GM10847 (cell line): ENCODE measurements around the gene DMTF1.

Source experiments
- POLR2A ChIP-seq: IDR thresholded peaks from 2 replicates; pipeline ENCODE4 v1.6.1; 2011; ENCODE audit not compliant: insufficient read length; ENCODE audit errors: extremely low read depth

Gene DMTF1

GRCh38 chr7:87170828-87171227 lies 18.6 kb downstream of the DMTF1 start:
- no peak for TF ChIP-seq POLR2A

DNA sequence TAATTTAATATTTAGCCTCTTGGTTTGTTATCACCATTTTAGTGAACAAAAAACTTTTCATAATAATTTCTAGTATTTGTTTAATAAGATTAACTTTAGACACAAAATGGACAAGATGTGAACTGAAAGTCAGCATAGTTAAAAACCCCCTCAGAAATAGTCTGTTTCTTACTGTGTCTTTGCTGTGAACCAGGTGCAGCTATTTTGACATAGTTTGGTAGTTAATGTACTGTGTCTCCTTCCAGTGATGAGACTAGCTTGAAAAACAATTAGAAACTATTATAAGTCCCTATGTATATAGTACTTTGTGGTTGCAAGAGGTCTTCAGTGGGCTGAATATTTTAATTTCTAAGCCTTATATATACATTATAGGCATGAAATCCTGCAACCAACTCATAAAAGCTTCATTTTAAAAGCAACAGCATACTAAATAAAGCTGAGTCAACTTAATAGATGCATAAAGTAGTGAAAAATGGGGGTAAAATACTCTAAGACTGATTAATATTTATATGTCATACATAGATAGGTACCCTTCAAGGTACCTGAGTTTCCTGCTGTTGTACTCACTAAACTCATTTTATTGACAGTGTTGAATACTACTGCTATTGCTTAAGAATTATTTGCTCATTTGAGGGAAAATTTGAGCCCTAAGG lies 19.2 kb downstream of the DMTF1 start:
- no peak for TF ChIP-seq POLR2A

DNA sequence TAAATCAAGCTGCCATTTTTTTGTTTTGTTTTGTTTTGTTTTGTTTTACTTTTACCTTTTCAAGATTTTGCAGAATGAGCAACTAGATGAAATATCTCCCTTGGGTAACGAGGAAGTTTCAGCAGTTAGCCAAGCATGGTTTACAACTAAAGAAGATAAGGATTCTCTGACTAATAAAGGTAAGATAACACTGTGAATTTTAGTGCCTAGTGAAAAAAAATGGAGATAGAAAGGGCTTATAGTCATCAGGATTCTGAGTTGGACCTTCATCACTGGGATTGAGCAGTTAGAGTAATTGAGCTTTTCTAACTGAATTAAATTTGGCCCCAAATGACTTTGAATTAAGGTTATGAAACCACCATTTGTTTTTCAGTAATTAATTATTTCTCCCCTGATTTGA lies 21.2 kb downstream of the DMTF1 start:
- no peak for TF ChIP-seq POLR2A

DNA sequence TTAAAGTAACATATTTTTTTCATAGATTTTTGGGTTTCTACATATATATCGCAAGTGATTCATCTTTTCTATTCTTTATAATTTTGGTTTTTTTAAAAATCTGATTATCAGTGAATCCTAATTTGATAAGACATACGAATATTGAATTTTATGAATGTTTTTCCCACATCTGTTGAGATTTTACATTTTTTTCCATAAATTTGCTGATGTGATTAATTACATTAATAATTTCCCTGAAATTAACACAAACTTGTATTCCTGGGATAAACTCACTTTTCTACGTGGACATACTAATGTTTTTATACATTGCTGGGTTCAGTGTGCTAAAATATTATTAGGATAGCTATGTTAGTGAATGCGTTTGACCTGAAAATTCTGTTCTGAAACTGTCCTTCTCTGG lies 26.1 kb downstream of the DMTF1 start:
- no peak for TF ChIP-seq POLR2A

- no peak for TF ChIP-seq POLR2A
These were observed 26.9 kb downstream of the DMTF1 start for GRCh38 chr7:87179180-87179579.

DNA sequence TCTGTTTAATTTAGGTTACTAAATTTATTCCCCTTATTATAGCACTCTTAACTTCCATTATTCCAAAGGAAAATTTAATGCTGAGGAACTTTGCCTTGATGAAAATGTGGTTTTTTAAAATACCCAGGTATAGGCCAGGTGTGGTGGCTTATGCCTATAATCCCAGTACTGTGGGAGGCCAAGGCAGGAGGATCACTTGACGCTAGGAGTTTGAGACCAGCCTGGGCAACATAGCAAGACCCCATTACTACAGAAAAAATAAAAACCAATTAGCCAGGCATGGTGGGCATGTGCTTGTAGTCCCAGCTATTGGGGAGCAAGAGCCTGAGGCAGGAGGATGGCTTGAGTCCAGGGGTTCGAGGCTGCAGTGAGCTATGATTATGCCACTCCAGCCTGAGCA lies 34.9 kb downstream of the DMTF1 start:
- TF ChIP-seq POLR2A: no peak

- no peak for TF ChIP-seq POLR2A
These were observed 36.7 kb downstream of the DMTF1 start for GRCh38 chr7:87188930-87189329.

- no peak for TF ChIP-seq POLR2A
These were observed 38.5 kb downstream of the DMTF1 start for GRCh38 chr7:87190783-87191182.

DNA sequence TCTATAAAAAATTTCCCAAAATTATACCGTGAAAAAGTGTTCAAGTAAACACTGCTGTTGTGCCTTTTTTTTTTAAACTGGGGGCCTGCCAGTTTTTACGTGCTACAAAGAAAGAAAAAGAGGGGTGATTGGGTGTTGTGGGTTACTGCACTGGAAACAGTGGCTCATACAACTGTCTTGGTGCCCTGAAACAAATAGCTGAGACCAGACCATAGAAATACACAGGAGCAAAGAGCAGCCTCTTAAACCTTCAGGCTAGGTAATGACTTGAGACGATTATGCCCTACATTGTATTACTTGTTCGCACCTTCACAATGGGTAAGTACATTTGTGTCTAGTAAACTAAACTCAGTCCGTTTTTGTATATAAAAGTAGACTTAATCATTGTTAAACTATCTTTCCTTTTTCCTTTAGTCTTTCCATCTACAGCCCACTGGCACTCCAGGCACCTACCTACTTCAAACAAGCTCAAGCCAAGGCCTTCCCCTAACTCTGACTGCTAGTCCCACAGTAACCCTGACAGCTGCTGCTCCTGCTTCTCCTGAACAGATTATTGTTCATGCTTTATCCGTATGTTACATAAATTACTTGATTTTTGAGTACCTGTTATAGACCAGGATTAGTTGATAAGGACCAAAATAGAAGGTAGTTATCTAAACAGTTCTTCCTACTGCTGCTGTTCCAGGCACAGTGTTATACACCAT lies 40.7 kb downstream of the DMTF1 start:
- TF ChIP-seq POLR2A: no peak

DNA sequence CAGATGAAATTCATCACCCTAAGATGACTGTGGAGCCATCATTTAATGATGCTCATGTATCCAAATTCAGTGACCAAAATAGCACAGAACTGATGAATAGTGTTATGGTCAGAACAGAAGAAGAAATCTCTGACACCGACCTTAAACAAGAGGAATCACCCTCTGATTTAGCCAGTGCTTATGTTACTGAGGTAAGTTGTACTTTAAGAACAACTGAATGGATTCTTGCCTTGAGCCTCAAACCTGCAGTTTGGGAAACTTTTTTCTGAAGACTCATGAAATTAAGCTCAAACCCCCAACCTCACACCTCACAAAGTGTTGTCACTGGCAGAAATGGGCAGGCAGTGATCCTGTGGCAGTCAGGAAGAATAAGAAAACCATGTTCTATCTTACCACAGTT lies 41.7 kb downstream of the DMTF1 start:
- TF ChIP-seq POLR2A: no peak

DNA sequence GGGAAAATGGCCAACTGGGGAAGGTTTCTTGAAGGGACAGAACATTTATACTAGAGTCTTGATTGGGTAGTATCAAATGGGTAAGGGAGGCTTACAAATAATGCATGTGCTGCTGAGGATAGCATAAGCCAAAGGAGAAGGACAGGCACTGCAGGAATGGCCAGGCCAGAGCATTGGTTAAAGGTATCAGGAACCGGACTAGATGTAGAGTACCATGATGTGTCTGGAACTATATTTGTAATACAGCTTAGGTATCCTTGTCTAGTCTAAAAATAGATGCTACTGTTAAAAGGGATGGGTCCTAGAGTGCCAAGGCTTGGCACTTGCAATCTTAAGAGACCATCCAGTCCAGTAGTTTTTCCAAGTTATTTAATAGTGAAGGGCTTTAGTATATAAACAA lies 47.0 kb downstream of the DMTF1 start:
- TF ChIP-seq POLR2A: no peak

GRCh38 chr7:87199700-87200450 lies 47.6 kb downstream of the DMTF1 start:
- TF ChIP-seq POLR2A: no peak

DNA sequence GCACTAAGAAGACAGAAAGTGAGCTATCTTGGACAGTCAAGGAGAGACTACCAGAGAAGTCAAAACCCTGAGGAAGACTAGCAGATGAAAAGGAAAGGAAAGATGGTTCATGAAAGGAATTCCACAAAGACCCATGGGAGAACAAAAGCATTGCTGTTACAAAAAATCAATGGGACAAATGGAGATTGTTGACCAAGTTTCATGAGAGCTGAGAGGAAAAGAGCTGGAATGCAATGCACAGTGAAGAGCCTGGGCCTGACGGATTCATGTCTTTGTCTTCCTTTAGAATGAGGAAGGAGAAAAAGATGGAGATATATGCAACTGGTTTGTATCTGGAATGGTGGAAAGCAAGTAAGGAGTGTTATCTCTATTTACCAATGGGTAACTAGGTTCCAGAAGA lies 50.0 kb downstream of the DMTF1 start:
- TF ChIP-seq POLR2A: no peak

DNA sequence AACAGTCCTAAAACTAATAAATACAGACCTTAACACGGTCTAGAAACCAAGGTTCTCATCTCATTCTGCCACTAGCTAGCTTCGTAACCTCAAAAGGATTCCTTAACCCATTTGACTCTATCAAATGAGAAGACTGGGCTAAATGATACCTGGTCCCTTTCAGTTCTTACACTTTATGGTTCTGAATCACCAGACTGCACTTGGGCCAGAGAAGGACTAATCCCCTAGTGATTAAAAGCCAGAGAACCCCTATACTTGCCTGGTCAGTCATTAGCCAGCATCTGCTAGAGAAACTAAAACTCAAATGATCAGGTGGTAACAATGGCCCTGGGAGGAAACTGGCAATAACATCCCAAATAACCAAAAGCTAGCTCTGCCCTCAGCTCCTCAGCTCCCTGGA lies 50.5 kb downstream of the DMTF1 start:
- TF ChIP-seq POLR2A: no peak

- TF ChIP-seq POLR2A: no peak
These were observed 52.7 kb downstream of the DMTF1 start for GRCh38 chr7:87204933-87205332.

- TF ChIP-seq POLR2A: no peak
These were observed 54.1 kb downstream of the DMTF1 start for GRCh38 chr7:87206361-87206760.
